NCI-H128 (cell line): ENCODE results near the gene USP49.

Source experiments
- DNase-seq: peaks from one replicate; lab custom pipeline; 2025; ENCODE audit not compliant: unreplicated experiment; lab: John Stamatoyannopoulos, UW

USP49 gene

DNA sequence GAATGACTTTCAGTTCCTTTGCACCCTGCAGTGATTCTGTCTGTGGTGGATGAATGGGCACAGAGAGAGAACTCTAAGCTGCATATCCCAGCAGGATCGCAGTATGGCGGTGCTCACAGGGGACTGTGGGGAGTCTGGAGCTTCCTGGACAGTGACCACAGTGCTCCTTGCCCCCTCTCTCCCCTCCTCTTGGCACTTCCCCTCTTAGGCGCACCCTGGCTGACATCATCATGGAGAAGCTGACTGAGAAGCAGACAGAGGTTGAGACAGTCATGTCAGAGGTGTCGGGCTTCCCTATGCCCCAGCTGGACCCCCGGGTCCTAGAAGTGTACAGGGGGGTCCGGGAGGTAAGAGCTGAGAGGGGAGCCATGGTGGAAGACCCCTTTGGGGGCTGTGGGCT, 34.7 kb upstream of the USP49 start:
- DNase-seq: no peak

GRCh38 chr6:41927253-41927652, 32.1 kb upstream of the USP49 start:
- DNase-seq: no peak

GRCh38 chr6:41922154-41922553, 27.0 kb upstream of the USP49 start:
- no peak for DNase-seq

DNA sequence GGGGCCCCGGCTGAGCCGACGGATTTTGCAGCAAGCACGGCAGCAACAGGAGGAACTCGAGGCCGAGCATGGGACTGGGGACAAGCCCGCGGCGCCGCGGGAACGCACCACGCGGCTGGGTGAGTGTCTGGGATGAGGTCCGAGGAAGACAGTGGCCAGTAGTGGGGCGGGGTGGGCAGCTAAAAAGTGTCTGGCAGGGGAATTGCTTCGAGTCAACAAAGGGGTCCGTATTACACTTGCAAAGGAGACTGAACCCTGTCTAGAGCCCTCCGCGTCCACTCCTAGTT, 26.5 kb upstream of the USP49 start:
- no peak for DNase-seq

GRCh38 chr6:41920921-41921711, 25.9 kb upstream of the USP49 start, which contains the start of the genes BYSL and MED20:
TSS of gene BYSL (plus strand) at chr6:41921499. CDS start at chr6:41921563, 64 bp downstream.
TSS of gene MED20 (minus strand) at chr6:41921139. CDS start at chr6:41921018, 121 bp downstream.
- DNase-seq: peak; percentile 92

GRCh38 chr6:41917528-41917927, 22.4 kb upstream of the USP49 start:
- DNase-seq: no peak

- no peak for DNase-seq
Observed at GRCh38 chr6:41914869-41915530, 19.8 kb upstream of the USP49 start.

DNA sequence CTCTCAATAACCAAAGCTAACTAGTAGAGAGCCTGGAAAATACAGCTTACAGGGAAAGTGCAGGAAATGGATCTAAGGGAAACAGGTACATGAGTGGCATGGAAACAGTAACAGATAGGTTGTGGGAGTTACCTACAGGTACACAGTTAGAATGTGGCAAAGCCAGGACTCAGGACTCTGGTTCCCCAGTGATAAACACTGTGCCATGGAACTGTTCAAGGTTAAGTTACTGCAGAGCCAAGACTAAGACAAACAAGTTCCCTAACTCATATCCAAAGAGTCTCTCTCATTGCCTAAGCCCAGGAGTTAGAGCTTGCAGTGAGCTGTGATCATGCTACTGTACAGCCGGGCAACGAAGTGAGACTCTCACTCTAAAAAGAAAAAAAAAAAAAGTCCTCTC, 19.2 kb upstream of the USP49 start:
- DNase-seq: no peak

- no peak for DNase-seq
Observed at GRCh38 chr6:41909727-41910126, 14.6 kb upstream of the USP49 start.

- no peak for DNase-seq
Observed at GRCh38 chr6:41901882-41902519, 6.8 kb upstream of the USP49 start.

DNA sequence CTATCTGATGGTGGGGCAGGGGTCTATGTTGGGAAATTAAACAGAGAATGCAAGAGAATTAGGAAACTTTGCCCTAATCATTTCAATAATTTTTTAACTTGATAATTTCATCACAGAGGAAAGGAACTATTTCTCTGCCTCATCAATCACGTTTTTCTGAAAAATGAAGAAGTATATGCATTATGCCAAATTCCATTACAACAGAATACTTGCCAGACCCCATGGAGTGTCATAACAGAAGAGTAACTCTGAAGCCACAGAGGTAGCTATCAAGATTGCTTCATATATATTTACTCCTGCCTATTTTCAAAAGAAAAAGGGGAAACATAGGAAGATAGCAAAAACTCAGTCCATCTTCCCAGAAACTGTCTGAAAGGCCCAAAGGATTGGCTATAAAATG, 5.7 kb upstream of the USP49 start:
- no peak for DNase-seq

GRCh38 chr6:41896281-41896680, 1.1 kb upstream of the USP49 start:
- no peak for DNase-seq

DNA sequence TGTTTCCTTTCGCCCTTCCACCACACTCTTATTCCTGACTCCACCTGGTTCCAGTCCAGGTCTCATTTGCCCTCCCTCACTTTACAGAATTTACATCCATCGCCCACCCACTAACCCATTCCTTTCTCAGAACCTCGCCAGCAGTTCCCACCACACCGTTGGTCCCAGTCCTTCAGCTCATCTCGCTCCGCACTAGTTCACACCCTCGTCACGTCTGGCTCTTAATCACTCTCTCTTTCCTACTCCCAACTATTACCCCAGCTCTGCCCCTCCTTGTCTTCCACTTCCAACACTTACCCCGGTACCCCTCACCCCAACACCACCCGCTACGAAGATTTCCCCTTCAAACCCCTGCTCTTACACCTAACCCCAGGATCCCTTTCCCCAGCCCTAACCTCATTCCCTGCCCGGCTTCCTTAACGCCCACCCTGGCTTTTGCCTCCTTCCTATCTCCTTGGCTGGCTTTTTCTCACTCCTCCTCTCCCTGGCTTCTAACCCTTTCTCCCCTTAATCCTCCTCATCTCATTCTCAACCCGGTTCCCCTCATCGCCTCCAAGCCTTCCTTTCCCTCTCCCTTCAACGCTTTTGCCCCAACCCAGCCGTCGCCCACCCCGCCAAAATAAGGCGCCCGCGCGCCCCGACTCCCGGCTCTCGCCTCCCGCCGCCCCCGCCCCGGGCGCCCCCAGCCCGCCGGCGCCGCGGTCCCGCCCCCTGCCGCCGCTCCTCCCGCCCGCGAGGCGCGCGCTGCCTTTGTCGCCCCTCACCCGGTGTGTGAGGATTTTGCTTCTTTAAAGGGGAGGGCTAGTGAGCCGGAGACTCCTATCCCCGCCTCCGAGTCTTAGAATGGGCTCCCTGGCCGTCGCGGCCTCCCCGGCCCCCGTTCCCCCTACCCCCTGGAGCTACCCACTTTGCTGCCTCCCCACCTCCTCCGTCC, 542 bp downstream of the USP49 start:
- no peak for DNase-seq

GRCh38 chr6:41892921-41893564, 2.1 kb downstream of the USP49 start:
- no peak for DNase-seq

DNA sequence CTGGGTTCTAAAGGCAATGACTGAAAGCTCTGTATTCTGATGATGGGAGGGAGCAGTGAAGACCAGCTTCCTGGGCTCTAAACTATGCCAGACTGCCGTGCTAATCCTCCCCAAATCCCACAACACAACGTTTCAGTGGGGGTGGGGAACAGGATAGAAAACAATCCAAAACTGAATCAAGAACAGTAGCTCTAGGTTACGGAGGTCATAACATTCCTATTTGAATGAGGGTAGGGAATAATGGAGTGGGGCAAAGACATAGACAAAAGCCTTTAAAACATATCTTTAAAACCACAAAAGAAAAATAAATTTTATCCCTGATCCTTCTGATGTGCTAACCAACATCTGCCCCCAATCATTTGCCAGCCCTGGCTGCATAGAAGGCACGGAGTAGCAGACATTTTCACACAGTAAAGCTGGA, 7.8 kb downstream of the USP49 start:
- no peak for DNase-seq

DNA sequence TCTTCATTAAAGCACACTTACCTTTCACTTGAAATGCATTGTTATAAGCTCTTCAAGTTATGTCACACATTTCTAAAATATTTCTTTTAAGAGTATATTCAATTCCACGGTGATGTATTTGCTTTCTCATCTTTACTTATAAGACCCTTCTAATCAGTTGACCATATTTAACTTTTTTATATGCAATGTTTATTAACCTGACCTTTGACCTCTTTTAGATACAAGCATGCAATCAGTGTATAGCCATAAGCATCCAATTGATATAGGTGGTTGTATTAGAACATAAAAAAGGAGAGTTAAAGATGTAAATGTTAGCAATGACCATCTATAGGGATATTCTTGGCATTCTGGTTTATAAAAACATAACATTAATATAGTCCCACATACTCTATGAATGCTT, 9.2 kb downstream of the USP49 start:
- DNase-seq: no peak

- no peak for DNase-seq
Observed at GRCh38 chr6:41884957-41885356, 10.2 kb downstream of the USP49 start.

DNA sequence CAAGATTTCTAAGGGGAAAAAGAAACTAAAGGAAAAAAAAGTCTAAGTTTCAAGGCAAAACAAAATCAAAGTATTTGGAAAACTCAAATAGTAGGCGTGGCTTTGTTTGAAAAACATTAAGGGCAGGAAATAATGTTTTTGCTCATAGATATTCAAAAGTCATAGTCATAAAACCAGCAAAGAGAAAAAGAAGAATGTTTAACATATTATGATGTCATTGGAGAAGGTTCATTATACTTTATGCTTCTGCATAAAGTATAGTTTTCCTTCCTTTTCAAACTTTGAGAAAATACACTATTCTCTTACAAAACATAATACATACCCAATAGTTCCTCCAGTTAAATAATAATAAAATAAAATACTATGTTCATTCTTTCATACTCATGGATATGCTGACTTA, 13.7 kb downstream of the USP49 start:
- no peak for DNase-seq

- DNase-seq: no peak
Observed at GRCh38 chr6:41878961-41879405, 16.2 kb downstream of the USP49 start.

GRCh38 chr6:41878246-41878645, 16.9 kb downstream of the USP49 start:
- DNase-seq: no peak
